Measurements from ENCODE around the gene RILPL2.
A peak's percentile ranks its signal among the peaks of the same experiment; 100 is the strongest.
"Not testable (repeated sequence)": the region's sequence is repeated elsewhere in the genome, so short reads cannot be mapped to it uniquely, and the experiment has no call there.

Gene RILPL2

DNA sequence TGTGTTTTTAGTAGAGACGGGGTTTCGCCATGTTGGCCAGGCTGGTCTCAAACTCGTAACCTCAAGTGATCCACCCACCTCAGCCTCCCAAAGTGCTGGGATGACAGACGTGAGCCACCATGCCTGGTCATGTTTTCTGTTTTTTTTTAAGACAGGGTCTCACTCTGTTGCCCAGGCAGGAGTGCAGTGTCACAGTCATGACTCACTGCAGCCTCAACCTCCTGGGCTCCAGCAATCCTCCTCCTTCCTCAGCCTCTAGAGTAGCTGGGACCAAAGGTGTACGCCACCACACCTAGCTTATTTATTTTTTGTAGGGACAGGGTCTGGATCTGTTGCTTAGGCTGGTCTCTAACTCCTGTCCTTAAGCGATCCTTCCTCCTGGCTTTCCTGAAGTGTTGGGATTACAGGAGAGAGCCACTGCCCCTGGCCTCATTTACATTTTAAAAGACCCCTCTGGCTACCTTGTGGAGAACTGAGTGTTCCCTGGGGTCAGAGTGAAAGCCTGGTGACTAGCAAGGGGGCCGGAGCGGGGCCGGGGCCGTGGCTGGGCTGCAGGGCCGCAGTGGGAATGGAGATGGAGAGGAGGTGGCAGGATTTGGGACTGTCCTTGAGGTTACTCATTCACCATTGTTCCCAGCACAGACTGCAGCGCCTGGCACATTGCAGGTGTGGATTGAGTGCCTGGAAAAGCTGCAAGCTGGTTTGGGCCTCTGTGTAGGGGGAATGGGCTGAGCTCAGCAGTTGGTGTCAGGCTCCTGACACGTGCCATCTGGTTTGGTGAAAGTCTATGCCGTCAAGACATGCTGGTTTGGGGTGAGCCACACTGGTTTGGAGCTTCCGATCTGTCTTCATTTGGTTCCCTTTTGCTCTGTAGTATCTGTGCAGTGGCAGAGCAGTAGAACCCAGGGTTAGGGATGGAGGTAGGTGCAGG lies 34.5 kb downstream of the RILPL2 start:
- DNase-seq = no peak

DNA sequence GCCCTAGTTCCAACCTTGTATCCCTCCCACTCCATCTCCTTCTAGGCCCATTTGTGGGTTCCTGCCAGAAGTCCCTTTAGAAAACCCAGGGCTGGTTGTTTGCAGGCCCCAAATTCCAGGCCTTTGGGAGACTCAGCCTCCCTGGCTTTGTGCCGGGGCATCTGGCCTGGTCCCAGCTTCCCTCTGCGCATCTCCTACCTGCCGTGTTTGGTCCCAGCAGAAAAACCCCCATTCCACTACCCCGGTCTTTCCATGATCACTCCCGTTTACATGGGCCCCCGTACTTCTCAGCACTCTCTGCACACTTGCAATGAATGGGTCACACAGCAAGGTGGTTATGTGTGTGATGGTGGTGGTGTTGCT lies 37.2 kb downstream of the RILPL2 start:
- no peak for DNase-seq

- DNase-seq = no peak
Observed at GRCh38 chr12:123398550-123399254, 37.8 kb downstream of the RILPL2 start.

GRCh38 chr12:123398177-123398549 lies 38.3 kb downstream of the RILPL2 start:
- DNase-seq = no peak

DNA sequence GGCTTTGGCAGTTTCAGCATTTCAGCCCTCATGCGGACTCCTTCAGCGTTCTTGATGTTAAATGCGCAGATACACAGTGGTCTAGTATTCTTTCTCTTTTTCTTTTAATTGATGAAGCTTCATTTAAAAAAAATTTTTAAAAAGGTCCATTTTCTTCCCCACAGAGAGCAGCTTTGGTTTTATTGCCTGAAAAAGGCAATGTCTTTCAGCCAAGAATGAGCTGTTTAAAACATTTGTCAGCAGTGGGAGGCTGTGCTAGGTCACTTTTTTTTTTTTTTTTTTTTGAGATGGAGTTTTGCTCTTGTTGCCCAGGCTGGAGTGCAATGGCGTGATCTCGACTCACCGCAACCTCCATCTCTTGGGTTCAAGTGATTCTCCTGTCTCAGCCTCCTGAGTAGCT lies 39.1 kb downstream of the RILPL2 start:
- no peak for DNase-seq

DNA sequence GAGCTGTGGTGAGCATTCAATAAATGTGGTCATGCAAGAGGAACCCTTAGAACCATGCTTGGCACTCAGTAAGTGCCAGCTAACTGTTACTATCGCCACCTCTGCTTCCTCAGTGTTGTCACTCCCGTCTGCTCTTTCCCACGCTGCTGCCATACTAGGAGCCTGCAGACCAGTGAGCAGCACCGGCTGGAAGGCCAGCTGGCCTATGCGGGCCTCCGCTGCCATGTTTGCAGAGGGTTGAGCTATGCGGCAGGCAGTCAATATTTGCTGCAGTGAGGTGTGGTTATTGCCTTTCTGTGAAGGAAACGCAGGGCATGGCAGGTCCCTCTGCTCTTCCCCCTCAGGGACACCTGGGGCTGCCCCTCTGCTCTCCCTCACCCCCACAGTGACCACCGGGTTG lies 39.5 kb downstream of the RILPL2 start:
- DNase-seq = no peak

DNA sequence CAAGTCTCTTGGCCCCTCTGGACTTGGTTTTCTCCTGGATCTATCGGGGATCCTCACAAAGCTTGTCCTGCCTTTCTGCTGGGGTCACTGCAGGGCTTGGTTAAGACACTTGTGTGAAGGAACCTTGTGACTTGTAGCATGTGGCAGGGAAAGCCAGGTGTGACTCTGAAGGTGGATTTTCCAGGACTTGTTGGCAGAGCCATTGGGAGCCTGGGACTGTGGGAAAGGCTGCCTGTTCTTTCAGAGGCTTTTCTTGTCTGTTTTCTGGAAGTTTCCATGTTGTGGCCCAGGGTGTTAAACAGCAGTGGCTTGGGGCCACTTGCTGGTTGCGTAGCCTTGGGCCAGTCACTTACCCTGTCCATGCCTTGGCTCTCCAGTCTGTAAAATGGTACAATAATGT lies 39.9 kb downstream of the RILPL2 start:
- no peak for DNase-seq

DNA sequence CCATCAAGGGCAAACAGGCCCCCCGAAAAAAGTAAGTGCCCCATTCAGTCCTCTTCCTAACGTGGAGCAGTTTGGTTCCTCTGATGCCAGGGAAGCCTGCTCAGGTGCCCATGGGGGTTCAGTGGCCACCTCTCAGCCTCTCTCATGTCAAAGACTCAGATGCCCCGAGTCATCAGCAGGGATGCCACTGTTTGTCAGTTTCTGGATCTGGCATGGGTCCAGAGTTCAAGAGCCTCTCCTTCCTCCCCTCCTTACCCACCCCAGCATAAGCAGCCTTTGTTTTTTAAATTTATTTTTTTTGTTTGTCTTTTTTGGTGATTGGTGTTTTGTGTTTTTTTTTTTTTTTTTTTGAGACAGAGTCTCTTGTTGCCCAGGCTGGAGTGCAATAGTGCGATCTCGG lies 41.2 kb downstream of the RILPL2 start:
- DNase-seq = no peak

DNA sequence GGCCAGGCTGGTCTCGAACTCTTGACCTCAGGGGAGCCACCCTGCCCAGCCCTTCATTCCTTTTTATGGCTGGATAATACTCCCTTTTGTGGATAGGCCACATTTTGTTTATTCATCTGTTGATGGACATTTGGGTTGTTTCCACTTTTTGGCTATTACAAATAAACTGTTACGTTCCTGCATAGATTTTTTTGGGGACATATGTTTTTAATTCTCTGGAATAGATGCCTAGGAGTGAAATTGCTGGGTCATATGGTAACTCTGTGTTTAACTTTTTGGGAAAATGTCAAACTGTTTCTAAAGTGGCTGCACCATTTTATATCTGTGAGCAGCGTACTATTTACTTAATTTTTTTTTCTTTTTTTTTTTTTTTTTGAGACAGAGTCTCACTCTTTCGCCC lies 42.7 kb downstream of the RILPL2 start:
- no peak for DNase-seq

DNA sequence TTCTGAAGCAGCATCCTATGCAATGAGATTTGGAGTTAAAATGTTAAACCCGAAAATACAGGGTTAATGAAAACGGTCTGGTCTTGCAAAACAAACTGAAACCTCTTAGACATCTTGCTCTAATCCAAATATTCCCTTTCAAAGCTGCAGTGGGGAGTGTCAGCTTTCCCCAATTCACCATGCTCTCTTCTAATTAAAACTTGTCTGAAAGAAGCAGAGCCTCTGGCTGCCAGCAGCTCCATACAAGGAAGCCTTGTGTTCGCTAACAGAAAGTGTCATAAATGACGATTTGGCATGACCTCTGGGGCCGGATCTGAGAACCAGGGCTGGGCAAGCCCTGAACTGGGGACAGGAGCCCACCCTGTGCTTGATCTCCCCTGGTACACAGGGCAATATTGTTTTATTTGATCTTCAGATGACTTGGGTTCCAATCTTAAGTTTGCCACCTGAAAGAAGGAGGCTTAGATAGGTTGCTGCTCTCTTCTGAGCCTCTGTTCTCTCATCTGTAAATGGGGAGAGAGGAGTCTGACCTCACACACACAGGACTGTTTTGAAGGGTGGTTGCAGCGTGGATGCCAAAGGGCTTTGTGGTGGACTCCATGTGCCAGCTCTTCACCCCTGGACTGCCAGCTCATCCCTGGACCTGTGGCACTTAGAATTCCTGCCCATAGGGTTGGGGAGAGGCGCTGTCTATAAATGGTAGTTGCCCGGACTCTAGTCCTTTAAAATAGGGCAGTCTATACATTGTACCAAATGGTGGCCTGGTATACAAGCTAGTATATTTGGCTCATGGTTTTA lies 44.7 kb downstream of the RILPL2 start:
- DNase-seq = no peak

DNA sequence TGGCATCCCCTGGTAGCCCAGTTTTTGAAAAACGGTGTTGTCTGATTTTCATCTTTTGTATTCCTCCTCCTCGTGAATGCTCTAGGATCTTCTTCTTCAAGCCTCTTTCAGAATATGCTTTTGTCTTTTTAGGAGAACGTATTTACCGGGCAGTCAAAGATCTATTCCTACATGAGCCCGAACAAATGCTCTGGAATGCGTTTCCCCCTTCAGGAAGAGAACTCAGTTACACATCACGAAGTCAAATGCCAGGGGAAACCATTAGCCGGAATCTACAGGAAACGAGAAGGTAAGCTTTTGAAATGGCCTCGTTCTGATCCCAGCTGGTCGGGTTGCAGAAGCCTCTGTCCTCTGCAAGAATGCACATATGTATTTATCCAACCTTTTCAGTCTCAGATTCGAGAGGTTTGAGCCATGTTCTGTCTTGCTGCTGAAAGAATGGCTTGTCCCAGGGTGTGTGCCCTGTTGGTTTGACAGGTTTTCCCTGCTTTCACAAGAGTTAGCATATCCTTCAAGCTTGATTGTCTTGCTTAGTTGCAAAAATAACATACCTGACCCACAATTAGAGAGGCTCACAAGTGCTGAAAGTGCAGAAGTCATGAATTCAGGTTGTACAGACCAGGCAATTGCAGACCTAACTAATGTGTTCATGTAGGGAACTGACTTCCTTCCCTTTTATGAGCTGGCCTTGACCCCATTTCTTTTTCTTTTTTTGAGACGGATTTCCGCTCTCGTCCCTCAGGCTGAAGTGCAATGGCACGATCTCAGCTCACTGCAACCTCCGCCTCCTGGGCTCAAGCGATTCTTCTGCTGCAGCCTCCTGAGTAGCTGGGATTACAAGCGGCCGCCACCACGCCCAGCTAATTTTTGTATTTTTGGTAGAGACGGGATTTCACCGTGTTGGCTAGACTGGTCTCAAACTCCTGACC lies 45.7 kb downstream of the RILPL2 start:
- DNase-seq = no peak

GRCh38 chr12:123389560-123390351 lies 46.7 kb downstream of the RILPL2 start:
- DNase-seq = no peak

DNA sequence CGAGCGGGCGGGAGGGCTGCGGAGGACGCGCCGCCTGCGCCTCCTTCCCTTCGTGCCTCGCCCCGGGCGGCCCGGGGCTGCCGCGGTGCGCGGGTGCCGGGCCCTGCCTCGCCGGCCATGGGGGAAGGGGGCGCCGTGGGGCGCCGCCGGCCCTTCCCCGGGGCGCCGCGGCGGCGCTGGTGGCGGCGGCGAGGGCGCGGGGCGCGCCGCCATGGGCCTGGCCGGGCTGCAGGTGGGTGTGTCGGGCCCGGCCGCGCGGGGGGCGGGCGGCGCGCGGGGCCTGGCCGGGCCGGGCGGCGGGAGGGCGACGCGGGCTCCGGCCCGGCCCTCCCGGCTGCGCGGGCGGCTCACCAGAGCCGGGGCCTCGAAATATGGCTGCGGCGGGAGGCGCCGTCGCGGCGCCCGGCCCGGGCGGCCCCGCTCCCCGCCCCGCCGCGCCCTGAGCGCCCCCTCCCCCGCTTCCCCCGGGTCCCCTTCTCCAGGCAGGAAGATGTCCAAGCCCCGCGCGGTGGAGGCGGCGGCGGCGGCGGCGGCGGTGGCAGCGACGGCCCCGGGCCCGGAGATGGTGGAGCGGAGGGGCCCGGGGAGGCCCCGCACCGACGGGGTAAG lies 47.4 kb downstream of the RILPL2 start:
- peak; percentile 11 for DNase-seq

GRCh38 chr12:123388177-123388950 lies 48.1 kb downstream of the RILPL2 start:
- DNase-seq = peak; percentile 70

- no peak for DNase-seq
Observed at GRCh38 chr12:123387508-123388176, 48.8 kb downstream of the RILPL2 start.

DNA sequence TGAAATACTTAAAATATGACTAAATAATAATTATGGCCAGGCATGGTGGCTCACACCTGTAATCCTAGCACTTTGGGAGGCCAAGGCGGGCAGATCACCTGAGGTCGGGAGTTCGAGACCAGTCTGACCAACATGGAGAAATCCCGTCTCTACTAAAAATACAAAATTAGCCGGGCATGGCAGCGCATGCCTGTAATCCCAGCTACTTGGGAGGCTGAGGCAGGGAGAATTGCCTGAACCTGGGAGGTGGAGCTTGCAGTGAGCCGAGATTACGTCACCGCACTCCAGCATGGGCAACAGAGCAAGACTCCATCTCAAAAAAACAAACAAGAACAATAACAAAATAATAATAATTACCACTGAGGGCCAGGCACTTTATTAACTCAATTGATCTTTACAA lies 50.9 kb downstream of the RILPL2 start:
- not testable (repeated sequence) for DNase-seq

DNA sequence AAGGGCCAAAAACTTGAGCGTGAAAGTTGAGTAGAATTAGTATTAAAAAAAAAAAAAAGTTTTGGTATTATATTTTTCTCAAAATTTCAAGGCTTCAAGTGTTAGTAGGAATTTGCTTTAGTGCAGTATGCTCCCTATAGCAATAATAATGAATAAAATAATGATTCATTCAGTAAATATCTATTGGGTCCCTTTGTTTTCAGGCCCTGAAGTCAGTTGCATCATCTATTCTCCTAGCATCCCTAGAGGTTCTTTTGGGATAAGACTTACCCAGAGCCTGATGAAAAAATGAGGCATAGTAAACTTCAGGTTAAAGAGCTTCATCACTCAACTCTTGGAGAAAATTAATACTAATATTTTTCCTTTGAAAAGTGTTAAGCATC lies 51.5 kb downstream of the RILPL2 start:
- DNase-seq = no peak

- peak; percentile 15 for DNase-seq
Observed at GRCh38 chr12:123384318-123384993, 52.0 kb downstream of the RILPL2 start.

DNA sequence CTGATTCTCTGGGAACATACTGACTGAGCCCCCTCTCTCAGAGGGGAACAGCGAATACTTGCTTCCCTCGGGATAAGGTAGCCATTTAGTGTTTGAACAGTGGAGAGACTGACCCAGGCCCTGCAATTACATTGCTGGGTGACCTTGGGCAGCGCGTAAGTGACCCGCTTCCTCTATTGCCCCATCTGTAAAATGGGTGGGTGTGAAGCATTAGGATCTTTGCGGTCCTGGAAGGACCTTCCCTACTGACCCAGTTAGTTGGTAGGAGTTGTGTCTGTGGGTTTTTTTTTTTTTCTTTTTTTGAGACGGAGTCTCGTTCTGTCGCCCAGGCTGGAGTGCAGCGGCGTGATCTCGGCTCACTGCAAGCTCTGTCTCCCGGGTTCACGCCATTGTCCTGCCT lies 53.8 kb downstream of the RILPL2 start:
- no peak for DNase-seq

Data from T-helper 9 cell (primary cell).